ENCODE results near the gene RNF223.

GRCh38 chr1:1047407-1047806 lies 26.7 kb downstream of the RNF223 start:
- TF ChIP-seq CTCF (IDR thresholded peaks at IDR 0.05) (no peak), POLR2A (IDR thresholded peaks at IDR 0.05) (no peak)
